GM12865 (cell line): Measurements from ENCODE around the gene FRMD6.

Experiments used
- DNase-seq: peaks from one replicate; pipeline ENCODE4 v3.0.0; 2010; ENCODE audit warnings: low read depth
- H3K4me3 ChIP-seq: 2 replicates; pipeline ENCODE4 v1.5.1; 2011; ENCODE audit warnings: mild to moderate bottlenecking, low read depth, low read length, control low read depth
- CTCF ChIP-seq: IDR thresholded peaks from 2 replicates; pipeline ENCODE4 v1.5.1; 2011; ENCODE audit warnings: low read length, control low read depth, low read depth, inconsistent platforms; ENCODE audit not compliant: insufficient read depth; ENCODE audit errors: missing control alignments

The FRMD6 gene

GRCh38 chr14:51616724-51617409, 34.8 kb upstream of the FRMD6 start:
- no peak for TF ChIP-seq CTCF
- H3K4me3 ChIP-seq = no peak overlapping the region
- DNase-seq = no peak

- DNase-seq = no peak
- TF ChIP-seq CTCF = no peak
- no peak overlapping the region for H3K4me3 ChIP-seq
Measured at GRCh38 chr14:51619561-51619960, 32.1 kb upstream of the FRMD6 start.

GRCh38 chr14:51620056-51620455, 31.7 kb upstream of the FRMD6 start:
- DNase-seq = no peak
- no peak for TF ChIP-seq CTCF
- H3K4me3 ChIP-seq = no peak overlapping the region

GRCh38 chr14:51621654-51622053, 30.1 kb upstream of the FRMD6 start:
- DNase-seq = peak; percentile 82
- H3K4me3 ChIP-seq = no peak overlapping the region
- no peak for TF ChIP-seq CTCF

- no peak for TF ChIP-seq CTCF
- DNase-seq = no peak
- no peak overlapping the region for H3K4me3 ChIP-seq
Measured at GRCh38 chr14:51622376-51622775, 29.3 kb upstream of the FRMD6 start.

GRCh38 chr14:51624955-51625569, 26.6 kb upstream of the FRMD6 start:
- H3K4me3 ChIP-seq = peak overlapping the region; percentile 18
- DNase-seq = peak; percentile 56
- no peak for TF ChIP-seq CTCF
